Astrocyte of the cerebellum (primary cell): ENCODE results near the gene GALNT10.

ENCODE experiments used
- DNase-seq: peaks from one replicate; pipeline ENCODE4 v3.0.0-alpha.2; 2011; ENCODE audit warnings: low read depth
- H3K4me3 ChIP-seq: 2 replicates; pipeline ENCODE4 v1.5.1; 2011; ENCODE audit warnings: mild to moderate bottlenecking, low read depth, low read length, moderate library complexity
- CTCF ChIP-seq: IDR thresholded peaks from 2 replicates; pipeline ENCODE4 v1.5.1; 2012; ENCODE audit warnings: low read length, low read depth, moderate library complexity, mild to moderate bottlenecking; ENCODE audit errors: missing control alignments
- in situ Hi-C: cut with HindIII; loops from 2 replicates; pipeline ENCODE4 v1.10.0; 2017; ENCODE audit warnings: low sequenced_read_pairs

GALNT10 gene

GRCh38 chr5:154405078-154405792 is 214.7 kb downstream of the GALNT10 start:
- TF ChIP-seq CTCF, result peak; percentile 79
- in situ Hi-C loops, result no loop called here
- peak overlapping the region; percentile 12 for H3K4me3 ChIP-seq
- peak; percentile 36 for DNase-seq

GRCh38 chr5:154406231-154406630 is 215.7 kb downstream of the GALNT10 start:
- no peak overlapping the region for H3K4me3 ChIP-seq
- peak; percentile 24 for DNase-seq
- TF ChIP-seq CTCF, result no peak
- in situ Hi-C loops, result no loop called here

GRCh38 chr5:154406826-154407225 is 216.3 kb downstream of the GALNT10 start:
- H3K4me3 ChIP-seq, result no peak overlapping the region
- TF ChIP-seq CTCF, result no peak
- in situ Hi-C loops, result no loop called here
- DNase-seq, result no peak

GRCh38 chr5:154408811-154409210 is 218.3 kb downstream of the GALNT10 start:
- in situ Hi-C loops, result no loop called here
- TF ChIP-seq CTCF, result no peak
- no peak for DNase-seq
- no peak overlapping the region for H3K4me3 ChIP-seq

- no peak overlapping the region for H3K4me3 ChIP-seq
- DNase-seq, result no peak
- in situ Hi-C loops, result no loop called here
- TF ChIP-seq CTCF, result no peak
Measured at GRCh38 chr5:154409230-154409840, 218.8 kb downstream of the GALNT10 start.

DNA sequence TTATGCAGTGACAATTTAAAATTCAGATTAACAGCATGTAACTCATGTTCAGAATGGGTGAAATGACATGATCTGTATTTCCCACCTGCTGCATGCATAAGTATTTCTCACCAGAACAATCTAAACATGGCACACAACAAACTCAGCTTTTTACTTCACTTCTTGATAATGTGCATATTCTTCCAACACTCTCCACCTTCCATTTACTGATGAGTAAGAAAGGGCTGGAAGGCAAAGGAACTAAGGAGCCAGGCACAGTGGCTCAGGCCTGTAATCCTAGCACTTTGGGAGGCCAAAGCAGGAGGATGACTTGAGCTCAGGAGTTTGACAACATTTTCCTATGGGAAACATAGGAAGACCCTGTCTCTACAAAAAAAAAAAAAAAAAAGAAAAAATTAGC is 219.5 kb downstream of the GALNT10 start:
- no peak for TF ChIP-seq CTCF
- no peak overlapping the region for H3K4me3 ChIP-seq
- in situ Hi-C loops, result no loop called here
- no peak for DNase-seq
